IPS DF 6.9 (cell line): ENCODE measurements around the gene SBK3.
"Not testable (repeated sequence)": the region's sequence is repeated elsewhere in the genome, so short reads cannot be mapped to it uniquely, and the experiment has no call there.

Experiments
- DNase-seq: peaks from one replicate; pipeline ENCODE4 v3.0.0-alpha.2; 2013; ENCODE audit warnings: low read depth, low spot score
- H3K27ac ChIP-seq: one replicate; pipeline ENCODE4 v1.5.1; 2013; ENCODE audit warnings: low read length, control low read depth
- H3K27me3 ChIP-seq: 2 replicates; pipeline ENCODE4 v1.6.1; 2013; ENCODE audit warnings: mild to moderate bottlenecking, low read length; ENCODE audit not compliant: control insufficient read depth, insufficient read depth
- H3K36me3 ChIP-seq: 2 replicates; pipeline ENCODE4 v1.6.1; 2013; ENCODE audit warnings: low read length; ENCODE audit not compliant: control insufficient read depth, insufficient read depth
- H3K4me1 ChIP-seq: 2 replicates; pipeline ENCODE4 v1.6.1; 2013; ENCODE audit warnings: low read length; ENCODE audit not compliant: control insufficient read depth, insufficient read depth
- H3K4me3 ChIP-seq: 2 replicates; pipeline ENCODE4 v1.5.1; 2013; ENCODE audit warnings: mild to moderate bottlenecking, low read length
- H3K9me3 ChIP-seq: 2 replicates; pipeline ENCODE4 v1.6.1; 2013; ENCODE audit warnings: low read length, inconsistent platforms; ENCODE audit not compliant: control insufficient read depth, insufficient read depth
- WGBS: extraction: QIAGEN DNeasy Blood & Tissue Kit; methylation state at CpG from one replicate; pipeline ENCODE4 v1.1.7; 2013; ENCODE audit warnings: mixed read lengths, missing lambda C conversion rate; ENCODE audit not compliant: insufficient read length, insufficient coverage; 5-methylcytosine and 5-hydroxymethylcytosine counted together

Gene SBK3

DNA sequence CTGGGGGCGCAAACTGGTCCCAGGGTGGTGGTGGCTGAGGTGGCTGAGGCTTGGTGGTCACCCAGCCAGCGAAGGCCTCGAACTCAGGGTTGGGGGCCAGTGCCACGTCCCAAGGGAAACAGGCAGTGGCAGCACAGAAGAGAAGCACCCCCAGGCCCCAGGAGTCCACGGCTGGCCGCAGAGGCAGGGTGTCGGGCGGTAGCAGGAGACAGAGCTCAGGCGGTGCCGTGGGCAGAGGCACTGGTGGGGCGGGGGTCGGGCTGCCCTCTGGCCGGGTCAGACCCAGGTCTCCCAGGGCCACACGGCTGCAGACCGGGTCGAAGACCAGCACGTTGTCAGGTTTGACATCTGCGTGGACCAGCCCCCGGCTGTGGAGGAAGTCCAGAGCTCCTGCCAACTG lies 4.3 kb downstream of the SBK3 start:
- H3K27me3 ChIP-seq: no peaks in the 10 kb centered on the region
- no peaks in the 10 kb centered on the region for H3K9me3 ChIP-seq
- no CpG with 5 or more reads among the region's 19 CpGs for WGBS
- no peak overlapping the region for H3K27ac ChIP-seq
- no peaks in the 10 kb centered on the region; the same call in 1 of the 2 replicates for H3K36me3 ChIP-seq
- no peak for DNase-seq
- no peak overlapping the region for H3K4me3 ChIP-seq
- H3K4me1 ChIP-seq: peaks cover 5% of the 10 kb centered on the region

DNA sequence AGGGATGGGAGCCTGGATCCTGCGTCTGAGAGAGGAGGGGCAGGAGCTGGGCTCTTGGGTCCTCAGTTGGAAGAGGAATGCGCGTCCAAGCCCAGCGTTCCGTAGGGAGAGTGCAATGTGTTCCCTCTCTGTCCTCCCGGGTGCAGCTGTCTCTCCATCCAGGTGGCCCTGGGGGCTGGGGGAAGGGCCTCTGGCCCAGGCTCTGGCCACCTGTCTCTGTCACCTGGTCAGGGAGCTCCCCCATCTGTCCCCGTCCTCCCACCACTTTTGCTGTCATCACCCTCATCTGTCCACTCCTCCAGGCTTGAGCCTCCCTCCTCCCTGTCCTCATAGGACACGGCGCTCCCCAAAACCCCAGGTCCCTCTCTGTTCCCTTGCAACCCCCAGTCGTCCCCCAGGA lies 4.7 kb downstream of the SBK3 start:
- H3K36me3 ChIP-seq: no peaks in the 10 kb centered on the region; the same call in 1 of the 2 replicates
- H3K9me3 ChIP-seq: no peaks in the 10 kb centered on the region
- peaks cover 5% of the 10 kb centered on the region for H3K4me1 ChIP-seq
- no peak overlapping the region for H3K27ac ChIP-seq
- no peak for DNase-seq
- no peaks in the 10 kb centered on the region for H3K27me3 ChIP-seq
- no peak overlapping the region for H3K4me3 ChIP-seq
- no CpG with 5 or more reads among the region's 10 CpGs for WGBS

DNA sequence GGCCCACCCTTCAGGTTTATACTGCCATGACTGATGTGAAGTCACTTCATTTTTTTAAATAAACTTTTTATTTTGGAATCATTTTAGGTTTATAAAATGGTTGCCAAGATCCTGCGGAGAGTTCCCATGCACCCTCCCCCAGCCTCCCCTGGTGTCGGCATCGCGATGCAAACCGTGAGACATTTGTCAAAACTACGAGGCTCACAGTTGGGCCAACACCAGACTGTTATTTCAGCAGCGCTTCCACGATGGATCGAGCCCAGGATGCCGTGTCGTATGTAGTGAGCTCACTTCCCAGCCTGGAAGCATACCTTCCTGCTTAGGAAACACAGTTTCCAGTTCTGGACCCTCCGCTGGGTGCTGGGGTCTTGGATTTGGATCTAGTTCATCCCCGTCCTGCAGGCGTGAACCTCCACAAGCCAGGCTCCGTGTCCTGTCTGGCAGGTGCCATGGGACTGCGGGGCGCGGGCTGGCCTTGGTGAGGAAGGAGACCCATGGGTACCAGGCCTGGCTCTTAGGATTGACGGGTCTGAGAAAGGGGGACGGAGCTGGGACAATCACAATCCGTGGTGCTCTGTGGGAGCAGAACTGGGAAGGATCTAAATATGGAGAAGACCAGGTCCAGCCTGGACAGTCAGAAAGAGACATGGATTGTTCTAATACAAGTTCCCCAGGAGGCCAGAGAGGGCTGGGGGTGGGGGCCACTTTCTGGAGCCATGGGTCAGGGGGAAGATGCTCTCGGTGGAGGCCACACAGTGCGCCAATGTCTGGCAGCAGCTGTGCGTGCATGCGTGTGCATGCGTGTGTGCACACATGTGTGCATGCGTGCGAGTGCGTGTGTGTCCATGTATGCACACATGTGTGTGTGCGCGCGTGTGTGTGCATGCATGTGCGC lies 6.0 kb downstream of the SBK3 start:
- no peaks in the 10 kb centered on the region for H3K9me3 ChIP-seq
- H3K27me3 ChIP-seq: no peaks in the 10 kb centered on the region
- DNase-seq: no peak
- H3K4me1 ChIP-seq: peaks cover 5% of the 10 kb centered on the region
- WGBS: no CpG with 5 or more reads among the region's 33 CpGs
- no peak overlapping the region for H3K4me3 ChIP-seq
- no peaks in the 10 kb centered on the region for H3K36me3 ChIP-seq
- no peak overlapping the region for H3K27ac ChIP-seq

DNA sequence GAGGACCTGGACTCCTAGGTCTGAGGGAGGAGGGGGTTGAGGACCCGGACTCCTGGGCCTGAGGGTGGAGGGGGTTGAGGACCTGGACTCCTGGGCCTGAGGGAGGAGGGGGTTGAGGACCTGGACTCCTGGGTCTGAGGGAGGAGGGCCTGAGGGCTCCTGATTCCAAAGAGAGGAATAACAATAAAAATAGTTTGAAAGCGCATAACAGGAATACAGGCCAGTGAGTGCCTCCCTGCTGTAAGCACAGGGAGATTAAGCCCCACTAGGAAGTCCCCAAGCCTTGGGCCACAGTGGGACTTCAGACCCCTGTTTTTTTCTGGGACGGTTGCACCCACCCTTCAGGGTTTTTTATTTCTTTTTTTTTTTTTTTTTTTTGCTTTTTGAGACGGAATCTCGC lies 7.2 kb downstream of the SBK3 start:
- peaks cover 5% of the 10 kb centered on the region for H3K4me1 ChIP-seq
- no peak overlapping the region for H3K27ac ChIP-seq
- H3K4me3 ChIP-seq: no peak overlapping the region
- no peaks in the 10 kb centered on the region for H3K27me3 ChIP-seq
- no peaks in the 10 kb centered on the region for H3K9me3 ChIP-seq
- H3K36me3 ChIP-seq: no peaks in the 10 kb centered on the region
- DNase-seq: no peak
- no CpG with 5 or more reads among the region's 5 CpGs for WGBS

DNA sequence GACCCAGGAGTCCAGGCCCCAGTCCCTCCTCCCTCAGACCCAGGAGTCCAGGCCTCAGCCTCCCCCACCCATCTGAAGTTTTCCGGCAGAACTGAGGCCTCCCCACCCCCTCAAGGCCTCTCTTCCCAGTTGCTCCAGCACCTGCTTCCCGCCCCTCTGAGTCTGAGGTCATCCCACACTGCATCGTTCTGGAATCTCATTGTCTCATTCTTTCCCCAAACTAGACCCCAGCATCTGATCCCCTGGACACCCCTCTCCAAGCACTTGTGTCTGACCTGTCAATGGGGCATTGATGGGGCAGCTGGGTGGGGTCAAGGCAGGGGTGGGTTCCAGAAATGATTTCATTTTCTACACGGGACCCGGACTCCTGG lies 7.6 kb downstream of the SBK3 start:
- Histone ChIP-seq H3K9me3 (no peaks in the 10 kb centered on the region), H3K27me3 (no peaks in the 10 kb centered on the region), H3K4me3 (no peak overlapping the region), H3K4me1 (peaks cover 5% of the 10 kb centered on the region), H3K27ac (no peak overlapping the region), H3K36me3 (no peaks in the 10 kb centered on the region)
- no peak for DNase-seq
- no CpG with 5 or more reads among the region's 5 CpGs for WGBS

DNA sequence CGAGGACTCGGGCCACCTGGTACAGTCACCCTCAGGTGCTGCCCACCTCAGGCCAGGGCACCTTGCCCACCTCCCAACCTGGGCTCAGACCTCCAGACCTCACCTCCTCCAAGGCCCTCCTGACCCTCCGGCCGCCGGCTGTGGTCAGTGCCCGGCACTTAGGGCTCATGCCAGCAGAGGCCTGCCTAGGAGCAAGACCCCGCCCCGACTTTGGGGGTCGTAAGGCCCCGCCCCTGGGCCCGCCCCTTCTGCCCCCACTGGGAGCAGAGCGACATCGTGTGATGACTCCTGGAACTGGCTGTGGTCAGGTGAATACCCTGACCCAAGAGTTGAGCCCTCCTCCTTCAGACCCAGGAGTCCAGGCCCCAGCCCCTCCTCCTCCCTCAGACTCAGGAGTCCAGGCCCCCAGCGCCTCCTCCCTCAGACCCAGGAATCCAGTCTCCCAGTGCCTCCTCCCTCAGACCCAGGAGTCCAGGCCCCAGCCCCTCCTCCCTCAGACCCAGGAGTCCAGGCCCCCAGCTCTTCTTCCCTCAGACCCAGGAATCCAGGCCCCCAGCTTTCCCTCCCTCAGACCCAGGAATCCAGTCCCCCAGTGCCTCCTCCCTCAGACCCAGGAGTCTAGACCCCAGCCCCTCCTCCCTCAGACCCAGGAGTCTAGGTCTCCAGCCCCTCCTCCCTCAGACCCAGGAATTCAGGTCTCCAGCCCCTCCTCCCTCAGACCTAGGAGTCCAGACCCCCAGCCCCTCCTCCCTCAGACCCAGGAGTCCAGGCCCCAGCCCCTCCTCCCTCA lies 8.2 kb downstream of the SBK3 start, which contains the start of gene SBK2:
Gene SBK2 (minus strand): TSS at position 183 of the 790 bp plus-strand sequence. CDS start 839 bp downstream, outside the sequence.
- Histone ChIP-seq H3K4me3 (peak within 1 kb of the TSS; percentile 11; the same call in 1 of the 2 replicates), H3K9me3 (no peaks in the 10 kb centered on the region), H3K36me3 (no peaks in the 10 kb centered on the region), H3K27me3 (no peaks in the 10 kb centered on the region), H3K4me1 (peaks cover 5% of the 10 kb centered on the region), H3K27ac (no peak within 1 kb of the TSS)
- DNase-seq: no peak
- no CpG with 5 or more reads among the region's 14 CpGs for WGBS

DNA sequence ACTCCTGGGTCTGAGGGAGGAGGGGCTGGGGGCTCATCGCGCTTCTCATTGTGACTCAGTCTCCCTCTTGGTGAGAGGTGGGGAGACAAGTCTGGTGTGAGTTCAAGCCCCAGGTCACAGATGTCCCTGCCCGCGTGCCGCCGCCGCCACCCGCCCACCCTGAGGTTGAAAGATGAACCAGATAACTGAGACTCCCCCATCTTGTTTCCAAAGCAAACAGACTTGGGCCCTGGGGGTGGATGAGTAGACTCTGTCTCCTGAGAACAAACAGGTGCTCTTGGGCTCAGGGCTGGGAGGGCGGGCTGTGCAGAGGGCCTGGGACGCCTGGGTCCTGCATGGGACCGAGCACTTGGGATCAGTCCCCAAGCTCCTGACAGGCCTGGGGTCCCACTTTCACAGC lies 9.0 kb downstream of the SBK3 start:
- H3K27ac ChIP-seq: no peak overlapping the region
- no peaks in the 10 kb centered on the region for H3K27me3 ChIP-seq
- peaks cover 5% of the 10 kb centered on the region for H3K4me1 ChIP-seq
- no CpG with 5 or more reads among the region's 11 CpGs for WGBS
- H3K9me3 ChIP-seq: no peaks in the 10 kb centered on the region
- no peaks in the 10 kb centered on the region for H3K36me3 ChIP-seq
- no peak overlapping the region for H3K4me3 ChIP-seq
- no peak for DNase-seq

DNA sequence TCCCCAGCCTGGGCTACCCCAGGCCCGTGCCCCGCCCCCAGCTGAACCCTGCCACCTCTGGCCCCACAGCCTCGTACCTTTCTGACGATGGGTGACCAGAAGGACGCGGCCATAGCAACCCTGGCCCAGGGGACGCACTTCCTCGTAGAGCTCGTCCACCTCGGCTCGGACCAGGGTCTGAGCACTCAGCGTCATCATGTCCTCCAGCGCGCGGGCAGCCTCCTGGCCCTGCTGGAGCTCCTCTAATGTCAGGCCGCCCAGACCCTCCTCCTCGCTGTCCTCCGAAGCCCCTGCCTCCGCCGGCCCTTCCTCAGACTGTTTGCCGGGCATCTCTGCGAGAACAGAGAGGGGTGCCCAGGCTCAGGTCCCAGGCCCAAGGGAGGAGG lies 9.4 kb downstream of the SBK3 start:
- no peak overlapping the region for H3K4me3 ChIP-seq
- peaks cover 5% of the 10 kb centered on the region for H3K4me1 ChIP-seq
- no peak for DNase-seq
- no peak overlapping the region for H3K27ac ChIP-seq
- H3K9me3 ChIP-seq: no peaks in the 10 kb centered on the region
- H3K27me3 ChIP-seq: no peaks in the 10 kb centered on the region
- WGBS: no CpG with 5 or more reads among the region's 22 CpGs
- no peaks in the 10 kb centered on the region for H3K36me3 ChIP-seq

DNA sequence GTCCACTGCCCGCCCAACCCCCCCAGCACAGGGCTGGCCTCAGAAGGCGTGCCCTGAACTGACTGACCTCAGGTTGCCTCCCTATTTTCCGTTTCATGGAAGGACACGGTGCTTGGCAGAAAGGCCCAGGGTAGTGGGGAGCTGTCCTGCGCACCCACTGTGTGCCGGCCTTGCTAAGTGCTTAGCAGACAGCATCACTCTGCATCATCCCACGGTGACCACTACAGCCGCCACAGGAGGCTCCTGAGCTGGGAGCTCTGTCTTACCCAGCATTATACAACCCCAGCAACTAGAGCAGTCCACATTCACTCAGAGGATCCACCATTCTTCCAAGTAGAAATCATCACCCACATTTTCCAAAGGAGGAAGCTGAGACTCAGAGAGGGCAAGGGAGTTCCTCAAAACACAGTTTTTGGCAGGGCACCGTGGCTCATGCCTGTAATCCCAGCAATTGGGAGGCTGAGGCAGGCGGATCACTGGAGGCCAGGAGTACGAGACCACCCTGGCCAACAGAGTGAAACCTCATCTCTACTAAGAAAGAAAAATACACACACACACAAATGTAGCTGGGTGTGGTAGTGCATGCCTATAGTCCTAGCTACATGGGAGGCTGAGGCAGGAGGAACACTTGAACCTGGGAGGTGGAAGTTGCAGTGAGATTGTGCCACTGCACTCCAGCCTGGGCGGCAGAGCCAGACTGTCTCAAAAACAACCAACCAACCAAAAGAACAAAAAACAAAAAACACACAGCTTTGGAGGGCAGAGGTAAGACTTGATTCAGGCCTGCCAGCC lies 10.0 kb downstream of the SBK3 start:
- no peak for DNase-seq
- Histone ChIP-seq H3K4me3 (no peak overlapping the region), H3K36me3 (no peaks in the 10 kb centered on the region), H3K9me3 (no peaks in the 10 kb centered on the region), H3K27me3 (no peaks in the 10 kb centered on the region), H3K4me1 (peaks cover 5% of the 10 kb centered on the region), H3K27ac (no peak overlapping the region)
- no CpG with 5 or more reads among the region's 12 CpGs for WGBS

DNA sequence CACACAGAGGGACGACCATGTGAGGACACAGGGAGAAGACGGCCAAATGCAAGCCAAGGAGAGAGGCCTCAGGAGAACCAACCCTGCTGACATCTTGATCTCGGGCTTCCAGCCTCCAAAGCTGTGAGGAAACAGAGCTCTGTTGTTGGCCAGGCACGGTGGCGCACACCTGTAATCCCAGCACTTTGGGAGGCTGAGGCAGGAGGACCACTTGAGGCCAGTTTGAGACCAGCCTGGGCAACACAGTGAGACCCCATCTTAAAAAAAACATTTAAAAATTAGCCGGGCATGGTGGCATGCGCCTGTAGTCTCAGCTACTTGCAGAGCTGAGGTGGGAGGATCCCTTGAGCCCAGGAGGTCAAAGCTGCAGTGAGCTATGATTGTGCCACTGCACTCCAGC lies 11.1 kb downstream of the SBK3 start:
- not testable (repeated sequence) for DNase-seq, H3K27ac ChIP-seq, H3K4me1 ChIP-seq, H3K9me3 ChIP-seq, H3K27me3 ChIP-seq, H3K36me3 ChIP-seq, H3K4me3 ChIP-seq
- no CpG with 5 or more reads among the region's 7 CpGs for WGBS
